Measurements from ENCODE around the gene CASZ1.

DNA sequence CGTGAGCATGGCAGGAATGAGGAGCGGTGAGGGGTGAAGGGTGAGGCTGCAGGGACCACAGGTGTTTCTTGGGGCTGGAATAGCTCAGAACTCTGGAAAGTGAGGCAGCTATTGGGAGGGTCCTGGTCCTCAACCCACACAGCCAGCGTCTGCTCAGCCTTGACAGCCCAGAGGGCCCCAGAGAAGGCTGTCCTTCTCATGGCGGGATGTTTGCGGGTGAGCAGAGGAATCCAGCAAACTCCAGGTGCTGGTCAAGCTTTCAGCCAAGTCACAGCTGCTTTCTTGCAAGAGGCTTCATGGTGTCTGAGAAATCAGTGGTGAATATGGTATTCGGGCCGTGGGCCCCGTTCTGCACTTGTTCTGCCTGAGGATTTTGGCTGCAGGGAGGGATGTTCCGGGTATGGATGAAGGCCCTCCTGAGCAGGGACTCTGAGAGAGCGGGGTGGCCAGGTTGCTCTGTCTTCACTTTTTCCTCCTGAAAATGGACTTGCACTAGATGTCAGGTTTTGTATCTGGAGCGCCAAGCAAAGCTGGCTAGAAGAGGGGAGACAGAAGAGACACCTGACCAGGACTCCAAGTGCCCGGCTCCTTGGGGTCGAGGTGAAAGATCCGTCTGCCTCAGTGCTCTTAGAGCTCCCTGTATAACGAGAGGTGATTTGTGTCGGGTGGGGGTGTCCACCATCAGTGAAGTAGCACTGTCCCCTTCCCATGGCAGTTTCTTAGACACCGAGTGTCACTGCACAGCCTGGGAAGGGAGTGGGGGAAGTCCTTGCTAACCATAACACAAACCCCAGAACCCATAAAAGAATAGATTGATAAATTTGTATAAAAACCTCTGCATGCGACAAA is 181.8 kb downstream of the CASZ1 start:
- TF ChIP-seq, protein P1, sequence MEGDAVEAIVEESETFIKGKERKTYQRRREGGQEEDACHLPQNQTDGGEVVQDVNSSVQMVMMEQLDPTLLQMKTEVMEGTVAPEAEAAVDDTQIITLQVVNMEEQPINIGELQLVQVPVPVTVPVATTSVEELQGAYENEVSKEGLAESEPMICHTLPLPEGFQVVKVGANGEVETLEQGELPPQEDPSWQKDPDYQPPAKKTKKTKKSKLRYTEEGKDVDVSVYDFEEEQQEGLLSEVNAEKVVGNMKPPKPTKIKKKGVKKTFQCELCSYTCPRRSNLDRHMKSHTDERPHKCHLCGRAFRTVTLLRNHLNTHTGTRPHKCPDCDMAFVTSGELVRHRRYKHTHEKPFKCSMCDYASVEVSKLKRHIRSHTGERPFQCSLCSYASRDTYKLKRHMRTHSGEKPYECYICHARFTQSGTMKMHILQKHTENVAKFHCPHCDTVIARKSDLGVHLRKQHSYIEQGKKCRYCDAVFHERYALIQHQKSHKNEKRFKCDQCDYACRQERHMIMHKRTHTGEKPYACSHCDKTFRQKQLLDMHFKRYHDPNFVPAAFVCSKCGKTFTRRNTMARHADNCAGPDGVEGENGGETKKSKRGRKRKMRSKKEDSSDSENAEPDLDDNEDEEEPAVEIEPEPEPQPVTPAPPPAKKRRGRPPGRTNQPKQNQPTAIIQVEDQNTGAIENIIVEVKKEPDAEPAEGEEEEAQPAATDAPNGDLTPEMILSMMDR (IDR thresholded peaks at IDR 0.05) = no peak
- no peak for TF ChIP-seq POLR2A (IDR thresholded peaks at IDR 0.05)

Data from testis (tissue), 2 donors.